COR-L47 (cell line): Measurements from ENCODE around the gene PKNOX2.

Experiments
- DNase-seq: peaks from one replicate; lab custom pipeline; 2025; lab: John Stamatoyannopoulos, UW

PKNOX2 gene

GRCh38 chr11:125413226-125413625, 248.7 kb downstream of the PKNOX2 start:
- DNase-seq = no peak

GRCh38 chr11:125414121-125414520, 249.6 kb downstream of the PKNOX2 start:
- no peak for DNase-seq

GRCh38 chr11:125416981-125417935, 252.7 kb downstream of the PKNOX2 start:
- no peak for DNase-seq

GRCh38 chr11:125418396-125418795, 253.8 kb downstream of the PKNOX2 start:
- DNase-seq = no peak

- DNase-seq = no peak
Measured at GRCh38 chr11:125422681-125423080, 258.1 kb downstream of the PKNOX2 start.

- no peak for DNase-seq
Measured at GRCh38 chr11:125423247-125423849, 258.8 kb downstream of the PKNOX2 start.

- no peak for DNase-seq
Measured at GRCh38 chr11:125425601-125426000, 261.1 kb downstream of the PKNOX2 start.

GRCh38 chr11:125426818-125427528, 262.4 kb downstream of the PKNOX2 start:
- no peak for DNase-seq

- no peak for DNase-seq
Measured at GRCh38 chr11:125428486-125429173, 264.1 kb downstream of the PKNOX2 start.

- DNase-seq = peak; percentile 68
Measured at GRCh38 chr11:125429174-125429707, 264.7 kb downstream of the PKNOX2 start.

- no peak for DNase-seq
Measured at GRCh38 chr11:125429807-125430678, 265.5 kb downstream of the PKNOX2 start.

GRCh38 chr11:125431009-125431408, 266.5 kb downstream of the PKNOX2 start:
- no peak for DNase-seq

GRCh38 chr11:125431481-125431880, 266.9 kb downstream of the PKNOX2 start:
- no peak for DNase-seq

GRCh38 chr11:125433454-125434121, 269.0 kb downstream of the PKNOX2 start:
- DNase-seq = peak; percentile 41

- DNase-seq = no peak
Measured at GRCh38 chr11:125435461-125436238, 271.1 kb downstream of the PKNOX2 start.

- no peak for DNase-seq
Measured at GRCh38 chr11:125441648-125442410, 277.3 kb downstream of the PKNOX2 start.

GRCh38 chr11:125442946-125443345, 278.4 kb downstream of the PKNOX2 start:
- no peak for DNase-seq

- no peak for DNase-seq
Measured at GRCh38 chr11:125443767-125444311, 279.3 kb downstream of the PKNOX2 start.
